ENCODE measurements around the gene AKT3. TPM values are rescaled to one million over a fixed set of nuclear protein-coding genes. Genes with fewer than 3 reads are reported as not detected.

AKT3 gene
- total RNA-seq, 1 donor from 2014 or later, result 65.4 TPM

DNA sequence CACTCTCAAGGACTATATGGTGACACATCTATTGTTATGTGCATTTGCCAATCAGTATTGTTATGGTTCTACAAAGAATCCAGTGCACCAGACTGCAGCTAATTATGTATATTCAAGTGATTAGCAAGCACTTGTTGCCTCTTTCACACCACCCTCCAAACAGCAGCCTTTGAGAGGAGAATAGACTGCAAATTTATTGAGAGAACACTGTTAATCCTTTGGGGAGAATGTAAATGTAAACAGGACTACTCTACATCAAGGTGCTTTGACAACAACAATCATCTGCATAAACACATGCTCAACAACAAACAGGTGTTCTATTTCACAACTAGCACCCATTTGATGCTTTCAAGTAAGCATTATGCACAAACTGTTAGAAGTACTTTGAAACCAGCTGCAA is 117.4 kb downstream of the AKT3 start:
- no peak for DNase-seq (ENCODE audit: low read depth, low spot score)

DNA sequence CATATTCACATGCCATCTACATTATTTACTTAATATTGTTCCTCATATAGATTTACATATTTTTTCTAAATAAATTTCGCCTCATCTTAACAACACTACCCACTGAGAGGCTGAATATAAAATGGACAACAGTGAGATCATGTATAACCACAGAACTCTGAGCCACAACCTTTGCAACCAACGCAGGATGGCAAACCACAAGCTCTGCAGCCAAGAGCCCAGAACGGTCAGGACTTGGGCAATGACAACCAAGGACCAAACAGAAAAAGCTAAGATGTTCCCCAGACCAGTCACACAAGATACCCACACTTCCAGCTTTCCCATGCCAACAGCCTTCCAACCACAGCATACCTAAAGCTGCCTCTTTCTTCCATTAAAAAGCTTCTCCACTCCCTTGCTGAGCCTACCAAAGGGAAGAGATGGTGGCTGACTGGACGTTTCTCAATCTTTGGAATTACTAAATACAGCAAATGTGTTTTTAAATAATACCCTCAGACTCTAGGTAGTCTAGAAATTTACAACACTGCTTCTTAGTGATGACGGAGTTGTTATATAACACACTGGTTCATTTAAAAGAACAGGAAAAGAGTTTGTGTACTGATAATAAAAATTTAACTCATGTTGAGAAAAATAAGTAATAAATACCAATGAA is 117.9 kb downstream of the AKT3 start:
- no peak for DNase-seq (ENCODE audit: low read depth, low spot score)

DNA sequence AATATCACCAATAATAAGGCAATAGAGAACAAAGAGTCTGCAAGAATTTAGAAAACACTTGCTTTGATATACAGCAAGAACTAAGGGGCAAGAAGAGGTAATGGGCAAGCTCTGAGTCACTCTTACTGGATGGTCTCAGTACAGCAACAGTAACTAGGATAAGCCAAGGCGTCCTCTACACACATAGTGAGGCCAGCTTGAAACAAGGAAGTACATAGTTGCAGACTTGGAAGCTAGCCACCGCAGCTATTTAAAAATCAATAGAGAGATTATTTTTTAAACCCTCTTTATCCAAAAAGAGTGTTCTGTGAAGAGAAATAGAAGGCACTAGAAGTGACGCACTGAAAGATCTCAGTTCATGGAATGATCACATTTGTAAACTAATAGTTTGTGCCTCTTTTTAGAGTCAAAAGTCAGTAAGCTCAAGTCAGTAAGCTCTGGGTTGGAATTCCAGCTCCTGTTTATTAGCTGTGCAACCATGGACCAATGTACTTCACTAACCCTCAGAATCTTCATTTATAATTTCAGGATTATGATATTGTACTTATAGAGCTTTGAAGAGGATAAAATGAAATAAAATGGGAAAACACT is 118.6 kb downstream of the AKT3 start:
- no peak for DNase-seq (ENCODE audit: low read depth, low spot score)

DNA sequence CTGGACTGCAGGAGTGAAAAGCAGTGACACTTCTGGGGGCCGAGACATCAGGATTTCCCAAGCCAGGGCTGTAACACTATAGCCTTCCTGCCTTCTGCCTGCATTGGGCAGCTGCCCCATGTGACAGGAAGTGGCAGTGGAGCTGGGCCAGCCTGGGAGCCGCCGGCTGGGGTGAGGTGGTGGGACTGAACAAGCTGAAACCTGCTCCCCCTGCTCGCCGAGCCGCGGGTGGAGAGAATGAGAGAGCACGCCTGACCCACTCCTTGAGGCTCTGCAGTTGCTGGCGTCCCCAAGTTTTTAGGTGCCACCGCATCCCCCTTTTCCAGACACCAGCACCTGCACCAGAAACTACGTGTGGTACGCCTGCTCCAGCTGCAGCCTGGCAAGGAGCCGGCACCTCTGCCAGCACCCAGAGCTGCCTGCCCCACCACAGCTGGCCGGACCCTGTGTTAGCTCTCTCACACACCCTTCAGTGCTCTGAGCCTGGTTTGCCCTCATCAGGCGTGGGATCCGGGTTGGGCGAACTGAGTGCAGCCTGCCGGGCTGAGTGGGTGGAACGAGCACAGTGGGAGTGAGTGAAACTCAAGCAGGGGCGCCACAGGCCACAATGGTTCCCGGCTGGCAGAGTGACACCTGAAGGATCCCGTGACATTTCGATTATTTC is 119.4 kb downstream of the AKT3 start:
- DNase-seq (ENCODE audit: low read depth, low spot score), result no peak

DNA sequence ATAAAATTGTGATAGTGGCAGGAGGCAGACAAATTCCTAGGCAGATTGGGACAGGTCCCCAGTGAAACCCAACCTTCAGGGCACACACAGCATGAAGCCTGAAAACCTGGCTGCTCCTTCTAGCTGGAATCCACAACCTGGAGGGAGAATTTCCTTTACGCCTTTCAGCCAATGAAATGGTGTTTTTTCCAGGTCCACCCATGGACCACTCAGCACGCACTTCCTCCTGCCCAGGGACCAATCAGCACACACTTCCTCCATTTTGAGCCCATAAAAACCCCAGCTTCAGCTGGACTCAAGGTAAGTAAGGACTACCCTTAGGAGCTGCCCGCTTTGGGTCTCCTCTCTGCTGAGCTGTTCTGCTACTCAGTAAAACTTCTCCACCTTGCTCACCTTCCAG is 120.1 kb downstream of the AKT3 start:
- no peak for DNase-seq (ENCODE audit: low read depth, low spot score)

DNA sequence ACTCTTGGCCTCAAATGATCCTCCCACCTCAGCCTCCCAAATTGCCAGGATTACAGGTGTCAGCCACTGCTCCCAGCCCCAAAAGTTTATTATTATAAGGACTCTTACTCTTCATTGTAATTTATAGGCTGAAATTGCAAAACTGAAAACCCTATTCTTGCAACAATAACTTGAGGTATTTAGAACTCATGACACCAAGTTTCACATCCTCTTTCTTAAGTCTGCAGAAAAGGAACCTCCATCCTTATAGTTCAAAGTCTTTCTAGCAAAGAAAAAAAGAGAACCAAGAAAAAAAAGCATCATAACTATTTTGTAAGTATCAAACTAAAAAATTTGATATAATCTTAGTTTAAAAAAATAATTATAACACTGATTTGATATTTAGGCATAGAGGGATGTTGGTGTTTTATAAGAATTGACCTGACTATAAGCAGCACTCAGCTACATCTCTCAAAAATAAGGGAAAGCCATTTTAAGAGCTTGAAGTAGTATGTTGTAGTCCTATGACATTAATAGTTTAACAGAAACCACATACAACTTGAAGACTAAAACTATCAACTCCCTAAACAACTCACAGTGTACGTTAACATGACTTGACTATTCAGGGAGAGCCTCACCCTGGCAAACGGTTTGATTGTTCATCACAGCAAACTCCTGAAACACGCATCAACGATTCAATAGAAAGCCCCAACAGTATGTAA is 122.4 kb downstream of the AKT3 start:
- DNase-seq (ENCODE audit: low read depth, low spot score), result no peak

DNA sequence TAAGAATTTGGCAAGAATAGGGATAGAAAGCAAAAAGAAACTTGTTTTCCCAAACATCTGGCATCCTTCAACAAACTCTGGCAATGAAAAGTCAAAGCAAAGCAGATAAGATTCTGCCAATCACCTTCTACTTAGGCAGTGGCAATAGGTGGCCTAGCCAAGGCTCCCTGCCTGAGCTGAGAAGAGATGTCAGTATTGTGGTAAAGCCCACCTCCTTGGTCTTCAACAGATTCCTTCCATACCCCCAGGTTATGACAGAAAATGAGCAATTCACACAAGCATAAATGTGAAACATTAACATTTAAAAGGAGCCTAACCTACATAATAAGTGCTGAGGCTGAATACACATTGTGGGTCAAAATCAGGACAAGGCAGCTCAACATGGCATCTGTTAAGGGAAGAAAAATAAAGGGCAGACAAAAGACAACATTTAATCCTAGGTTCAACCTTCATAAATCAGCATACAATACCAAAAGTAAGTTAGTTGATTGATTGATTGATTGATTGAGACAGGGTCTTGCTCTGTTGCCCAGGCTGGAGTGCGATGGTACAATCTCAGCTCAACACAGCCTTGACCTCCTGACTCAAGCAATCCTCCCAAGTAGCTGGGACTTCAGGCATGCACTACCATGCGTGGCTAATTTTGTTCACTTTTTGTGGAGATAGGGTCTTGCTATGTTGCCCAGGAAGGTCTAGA is 123.1 kb downstream of the AKT3 start:
- DNase-seq (ENCODE audit: low read depth, low spot score), result no peak

DNA sequence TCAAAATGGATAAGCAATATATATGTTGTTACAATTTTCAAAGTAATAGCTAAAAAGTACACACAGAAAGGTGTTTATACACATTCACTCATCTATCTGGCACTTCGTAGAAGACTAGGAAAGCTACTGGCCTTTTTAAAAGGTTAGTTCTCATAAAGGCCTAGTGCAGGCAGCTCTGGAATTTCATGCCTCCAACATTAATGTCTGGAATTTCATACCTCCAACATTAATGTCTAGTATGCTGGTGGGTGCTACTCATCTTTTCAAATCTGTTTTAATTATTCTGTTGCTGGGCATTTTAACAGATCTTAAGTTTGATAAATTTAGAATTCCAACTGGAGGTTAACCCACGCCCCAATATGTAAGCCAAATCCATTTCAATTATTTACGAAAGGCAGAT is 124.2 kb downstream of the AKT3 start:
- no peak for DNase-seq (ENCODE audit: low read depth, low spot score)

DNA sequence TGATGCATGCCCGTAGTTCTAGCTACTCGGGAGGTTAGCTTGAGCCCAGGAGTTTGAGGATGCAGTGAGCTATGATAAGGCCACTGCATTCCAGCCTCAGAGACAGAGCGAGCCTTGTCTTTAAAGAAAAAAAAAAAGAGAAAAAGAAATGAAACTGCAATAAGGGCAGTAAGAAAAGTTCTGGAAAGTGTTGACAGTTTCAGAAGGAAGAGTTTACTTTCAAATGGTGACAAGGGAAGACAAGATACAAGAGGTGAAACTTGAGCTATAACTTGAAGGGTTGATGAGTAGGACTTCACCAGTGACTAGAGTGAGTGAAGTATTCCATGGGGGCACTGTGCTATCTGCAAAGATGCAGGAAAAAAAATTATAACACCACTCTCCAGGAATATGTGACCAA is 125.0 kb downstream of the AKT3 start:
- DNase-seq (ENCODE audit: low read depth, low spot score), result no peak

DNA sequence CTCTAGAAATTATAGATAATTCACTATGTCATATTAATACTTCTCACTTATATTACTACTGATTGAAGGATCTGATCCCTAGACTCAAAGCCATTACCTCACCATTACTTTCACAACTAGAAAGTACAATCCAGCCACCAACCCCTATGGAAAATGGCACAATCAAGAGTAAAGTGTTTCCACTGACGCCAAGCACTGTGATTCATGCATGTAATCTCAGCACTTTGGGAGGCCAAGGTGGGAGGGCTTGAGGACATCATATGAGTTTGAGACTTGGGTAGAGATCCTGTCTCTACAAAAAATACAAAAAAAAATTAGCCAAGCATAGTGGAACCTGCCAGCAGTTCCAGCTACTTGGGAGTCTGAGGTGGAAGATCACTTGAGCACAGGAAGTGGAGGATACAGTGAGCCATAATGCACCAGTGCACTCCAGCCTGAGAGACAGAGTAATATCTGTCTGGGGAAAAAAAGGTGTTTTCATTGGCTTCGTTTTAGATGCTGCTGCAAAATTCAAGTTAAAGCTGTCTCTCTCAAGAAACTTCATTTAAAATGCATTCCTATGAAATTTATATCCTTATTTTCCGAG is 126.5 kb downstream of the AKT3 start:
- DNase-seq (ENCODE audit: low read depth, low spot score), result no peak

DNA sequence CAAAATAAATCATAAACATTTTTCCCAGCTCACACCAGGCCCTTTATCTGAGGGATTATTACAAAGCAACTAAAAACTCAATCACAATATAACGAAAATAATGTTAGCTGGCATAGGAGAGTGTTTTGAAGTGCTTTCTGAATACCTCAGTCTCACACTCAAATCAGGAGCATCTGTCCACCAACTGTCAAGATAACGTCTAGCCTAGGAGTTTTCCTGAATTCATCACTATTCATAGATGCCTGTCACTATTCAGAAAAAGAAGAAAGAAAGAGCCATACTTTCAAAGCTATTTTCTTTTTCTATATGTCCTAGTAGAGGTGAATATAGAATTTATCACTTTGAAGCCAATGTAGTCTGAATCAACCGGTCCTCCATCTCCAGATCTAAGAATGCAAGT is 127.0 kb downstream of the AKT3 start:
- no peak for DNase-seq (ENCODE audit: low read depth, low spot score)

DNA sequence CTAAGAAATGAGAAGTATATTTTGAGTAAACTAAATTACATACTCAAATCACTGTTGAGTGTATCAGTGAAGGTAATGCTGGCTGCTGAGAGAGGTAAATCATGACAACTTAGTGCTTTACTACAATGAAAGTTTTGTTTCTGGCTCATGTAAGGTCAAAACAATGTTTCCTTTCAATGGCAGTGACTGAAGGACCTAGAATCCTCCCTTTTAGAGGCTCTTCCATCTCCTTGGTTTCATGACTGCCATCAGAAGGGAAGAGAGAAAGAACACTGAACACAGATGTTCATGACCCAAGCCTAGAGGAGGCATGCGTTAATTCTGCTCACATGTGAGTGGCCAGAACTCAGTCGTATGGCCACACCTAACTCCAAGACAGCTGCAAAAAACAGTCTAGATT is 130.6 kb downstream of the AKT3 start:
- no peak for DNase-seq (ENCODE audit: low read depth, low spot score)

DNA sequence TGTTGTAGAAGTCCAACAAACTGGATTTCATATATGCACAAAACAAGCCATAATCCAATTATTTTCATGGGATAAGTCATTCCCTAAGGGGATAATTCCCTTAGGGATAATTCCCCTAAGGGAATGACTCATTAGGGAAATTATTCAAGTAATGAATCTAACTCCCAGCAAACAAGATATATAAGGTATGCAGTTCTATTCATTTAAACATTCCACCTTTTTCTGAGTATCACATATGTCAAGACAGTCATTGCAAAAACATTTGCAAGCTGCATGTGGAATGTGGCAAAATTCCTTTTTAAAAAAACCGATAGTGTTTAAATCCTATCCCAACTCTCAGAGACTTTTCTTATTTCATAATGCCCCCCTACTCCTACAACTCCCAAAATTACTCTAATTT is 131.2 kb downstream of the AKT3 start:
- DNase-seq (ENCODE audit: low read depth, low spot score), result peak; percentile 49

DNA sequence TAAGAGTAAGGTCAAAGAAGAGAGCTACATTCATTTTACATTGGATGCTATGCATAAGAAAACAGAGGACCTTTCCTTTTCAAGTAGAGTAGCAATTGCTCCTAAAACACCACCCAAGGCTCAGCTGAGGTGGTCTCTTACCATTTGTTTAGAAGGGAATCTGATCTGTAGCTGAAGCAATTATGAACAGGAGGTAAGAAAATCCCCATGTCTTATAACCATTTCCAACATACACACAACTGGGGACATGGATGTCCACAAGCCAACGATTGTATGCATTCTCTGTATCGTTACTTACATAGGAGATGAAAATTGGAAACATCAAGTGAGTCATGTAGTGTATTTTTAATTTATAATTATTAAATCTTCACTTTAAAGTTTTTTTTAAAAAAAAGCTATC is 132.0 kb downstream of the AKT3 start:
- no peak for DNase-seq (ENCODE audit: low read depth, low spot score)

DNA sequence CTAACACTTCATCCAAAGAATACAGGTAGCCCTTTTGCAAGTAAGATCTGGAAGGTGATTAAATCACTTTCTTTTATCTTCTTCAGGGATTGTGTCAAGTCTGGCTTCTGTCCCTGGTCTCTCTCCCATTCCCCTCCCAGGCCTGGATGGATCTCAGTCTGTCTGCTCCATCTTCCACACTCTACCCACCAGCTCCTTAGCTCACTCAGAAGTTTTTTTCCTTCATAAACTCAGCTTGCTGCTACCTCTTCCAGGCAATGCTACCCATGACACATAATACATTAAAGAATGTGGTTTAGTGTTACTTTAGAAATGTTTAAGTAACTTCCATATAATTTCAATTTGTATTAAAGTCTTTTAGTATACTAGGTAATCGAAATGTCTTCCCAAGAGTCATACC is 133.1 kb downstream of the AKT3 start:
- no peak for DNase-seq (ENCODE audit: low read depth, low spot score)

DNA sequence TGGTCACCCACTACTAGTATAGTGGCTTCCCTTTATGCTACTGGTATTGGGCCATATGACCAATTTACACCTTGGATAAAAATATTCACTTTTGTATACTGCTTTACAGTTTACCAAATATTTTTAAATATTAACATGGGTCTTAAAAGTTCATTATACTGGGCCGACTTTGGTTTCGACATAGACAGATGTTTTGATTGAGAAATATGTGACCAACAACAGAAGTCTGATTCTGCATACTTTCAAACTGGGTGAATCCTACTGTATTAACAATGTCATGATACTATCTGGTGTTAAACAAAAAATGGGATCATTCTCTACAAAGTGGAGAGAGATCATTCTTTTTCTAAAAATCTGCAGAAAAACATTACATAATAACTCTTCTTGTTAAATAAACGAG is 134.8 kb downstream of the AKT3 start:
- no peak for DNase-seq (ENCODE audit: low read depth, low spot score)

DNA sequence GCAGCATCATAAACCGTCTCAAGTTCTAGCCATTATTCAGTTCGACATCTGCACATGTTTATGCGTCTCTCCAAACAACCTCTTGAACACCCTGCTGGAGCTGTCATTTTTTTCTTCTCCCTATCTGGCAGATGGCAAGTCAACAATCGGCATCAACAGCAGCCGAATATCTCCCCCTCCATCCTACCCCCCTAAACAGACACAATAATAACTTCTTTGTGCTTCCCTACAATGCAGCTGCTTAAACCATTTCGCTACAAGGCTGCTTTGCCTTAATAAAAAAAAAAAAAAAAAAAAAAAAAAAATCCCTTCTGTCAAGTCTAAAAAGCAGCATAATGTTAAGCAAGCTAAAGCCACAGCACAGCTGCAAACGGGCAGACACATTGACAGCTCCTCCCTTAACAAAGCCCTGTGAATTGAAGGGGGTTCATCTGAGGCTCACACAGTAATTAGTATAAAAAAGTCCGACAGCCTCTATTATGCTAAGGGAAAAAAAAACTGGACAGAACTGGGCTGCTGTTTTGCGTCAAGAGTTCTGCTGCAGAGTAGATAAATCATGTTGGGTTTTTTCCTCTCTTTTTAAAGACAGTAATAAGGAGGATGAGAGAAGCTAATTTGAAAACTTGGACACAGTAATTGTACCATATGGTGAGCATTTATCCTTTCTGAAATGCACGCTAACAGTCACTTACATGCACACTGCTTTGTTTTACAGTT is 136.4 kb downstream of the AKT3 start:
- no peak for DNase-seq (ENCODE audit: low read depth, low spot score)

DNA sequence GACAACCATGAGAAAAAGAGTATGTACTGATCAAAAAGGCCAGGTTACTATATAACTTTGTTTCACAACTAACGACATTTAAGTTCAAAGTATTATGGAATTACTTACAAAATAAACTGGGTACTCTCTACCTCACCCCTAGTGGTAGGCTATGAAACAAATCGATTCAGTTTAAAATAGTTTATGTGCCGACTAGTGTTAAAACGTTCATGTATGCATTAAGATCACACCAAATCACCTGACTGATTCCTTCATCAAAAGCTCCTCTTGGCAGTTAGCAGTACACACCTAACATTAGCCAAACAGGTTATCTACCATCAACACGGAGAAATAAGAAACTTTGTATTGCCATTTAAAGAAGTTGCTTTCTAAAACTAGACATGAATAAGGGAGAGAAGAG is 137.1 kb downstream of the AKT3 start:
- DNase-seq (ENCODE audit: low read depth, low spot score), result no peak

DNA sequence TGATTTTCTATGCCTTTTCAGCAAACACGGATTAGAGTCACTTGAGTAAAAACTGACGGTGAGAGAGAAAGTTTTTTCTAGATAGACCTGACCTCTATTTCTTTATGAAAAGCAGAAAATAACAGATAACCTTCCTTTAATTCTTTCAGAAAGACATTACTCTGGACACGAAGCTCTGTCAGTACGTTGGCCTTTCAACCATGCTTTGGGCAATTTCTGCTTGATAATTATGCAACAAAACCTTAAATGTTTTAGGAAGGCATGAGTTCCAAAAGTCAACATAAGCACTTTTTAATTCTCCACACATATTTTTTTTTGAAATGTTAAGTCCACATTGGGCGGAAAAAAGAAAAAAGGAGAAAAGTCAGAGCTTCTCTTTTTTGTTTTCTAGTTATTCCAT is 137.8 kb downstream of the AKT3 start:
- no peak for DNase-seq (ENCODE audit: low read depth, low spot score)

DNA sequence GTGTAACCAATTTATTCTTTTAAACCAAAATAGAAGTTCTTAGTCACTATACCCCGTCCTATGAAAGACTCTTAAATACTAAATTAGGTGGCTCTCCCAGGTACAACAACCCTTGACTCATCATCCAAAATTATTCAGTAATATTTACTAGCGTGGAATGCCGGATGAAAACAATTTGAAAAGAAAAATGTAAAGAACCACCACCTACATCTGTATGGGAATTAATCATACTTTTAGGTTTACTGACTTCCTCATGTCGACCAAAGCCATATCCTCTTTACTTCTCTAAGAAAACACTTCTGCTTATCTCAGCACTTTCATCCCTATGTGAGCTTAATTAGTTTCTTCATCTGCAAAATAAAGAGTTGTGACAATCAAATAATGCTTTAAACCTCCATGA is 139.6 kb downstream of the AKT3 start:
- no peak for DNase-seq (ENCODE audit: low read depth, low spot score)

DNA sequence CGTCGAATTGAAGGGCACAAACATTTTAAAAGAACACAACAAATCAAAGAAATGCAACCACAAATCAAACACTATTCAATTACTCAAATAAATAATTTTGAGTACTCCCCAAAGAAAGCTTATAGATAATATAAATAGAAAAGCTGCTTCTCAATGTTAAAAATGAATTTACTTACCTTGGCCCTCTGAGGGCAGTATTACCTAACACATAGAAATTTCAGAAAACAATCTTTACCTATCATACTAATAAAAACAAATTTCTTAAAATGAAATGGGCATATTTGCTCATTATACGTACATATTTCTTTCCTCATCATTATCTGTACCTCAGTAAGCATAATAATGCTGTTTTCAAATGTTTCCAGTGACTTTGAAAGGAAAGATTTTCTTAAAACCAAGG is 141.8 kb downstream of the AKT3 start:
- DNase-seq (ENCODE audit: low read depth, low spot score), result no peak

All from pulmonary artery endothelial cell (primary cell).